Stomach (tissue), 9 donors: Measurements from ENCODE around the gene HOXD10. TPM values are rescaled to one million over a fixed set of nuclear protein-coding genes. Genes with fewer than 3 reads are reported as not detected.

Experiments
- DNase-seq, 2 donors: peaks; one replicate each; pipeline versions ENCODE4 v3.0.0 to v3.0.0-alpha.2; 2013 to 2019
- H3K27ac ChIP-seq, 5 donors: fragments of 200-600 bp in 4 of 5; sonication (generic) in 4 of 5; one replicate each; pipeline ENCODE4 v1.5.1; 2013 to 2019; ENCODE audit warnings: mild to moderate bottlenecking in 1 of 5, moderate library complexity in 1 of 5
- H3K27me3 ChIP-seq, 3 donors: fragments of 200-600 bp; sonication (generic); one replicate each; pipeline ENCODE4 v1.5.1; 2017 to 2019; ENCODE audit warnings: mixed run types in 1 of 3
- H3K36me3 ChIP-seq, 4 donors: fragments of 200-600 bp; sonication (generic); 1 replicate in 3 of 4; 2 replicates in 1 of 4; pipeline ENCODE4 v1.5.1; 2016 to 2019
- H3K4me1 ChIP-seq, 4 donors: fragments of 200-600 bp; sonication (generic); one replicate each; pipeline ENCODE4 v1.5.1; 2016 to 2019
- H3K4me3 ChIP-seq, 4 donors: fragments of 200-600 bp; sonication (generic) in 3 of 4; one replicate each; pipeline ENCODE4 v1.5.1; 2016 to 2019; ENCODE audit warnings: mild to moderate bottlenecking in 1 of 4
- H3K9me3 ChIP-seq, 4 donors: fragments of 200-600 bp; sonication (generic); one replicate each; pipeline ENCODE4 v1.5.1; 2016 to 2019
- EP300 ChIP-seq: sonication (generic); formaldehyde crosslinking; IDR thresholded peaks from one replicate; pipeline ENCODE4 v1.6.1; 2017; ENCODE audit warnings: antibody characterized with exemption
- POLR2A ChIP-seq, 4 donors: fragments of 450-650 bp; IDR thresholded peaks; one replicate each; pipeline ENCODE4 v1.6.1; 2016; ENCODE audit warnings: antibody characterized with exemption in 4 of 4, control low read depth in 2 of 4, mild to moderate bottlenecking in 1 of 4, moderate library complexity in 1 of 4
- POLR2AphosphoS5 ChIP-seq, 3 donors: sonication (generic); formaldehyde crosslinking; IDR thresholded peaks; one replicate each; pipeline ENCODE4 v1.6.1; 2016; ENCODE audit warnings: antibody characterized with exemption in 3 of 3
- WGBS, 5 donors: extraction: QIAGEN DNeasy Blood & Tissue Kit in 3 of 5; methylation state at CpG; one replicate each; pipeline versions ENCODE4 v1.1.5 to v1.1.7; 2013 to 2018; 5-methylcytosine and 5-hydroxymethylcytosine counted together
- intact Hi-C: fragments of 100-400 bp; cut with DNase I; formaldehyde crosslinking; loops from one replicate; pipeline ENCODE4 v1.15.1; 2023; ENCODE audit warnings: low total_unique reads
- polyA plus RNA-seq, 3 donors: library from polyadenylated mRNA; stranded (reverse); fragments of 200-250 nt; gene quantifications; one replicate each; pipeline ENCODE4 v1.2.3, GENCODE V29; 2013
- total RNA-seq, 5 donors: library from RNA; depleted of rRNA; stranded (reverse); fragments of >200 nt; gene quantifications; one replicate each; pipeline versions ENCODE4 v1.1.0 to v1.2.3, GENCODE V29; 2014 to 2016
- TF ChIP-seq, protein P1 (sequence below), 7 experiments: fragments of 450-650 bp in 4 of 7; fragments of 200-600 bp in 3 of 7; sonication (generic) in 3 of 7; IDR thresholded peaks; one replicate each; pipeline ENCODE4 v1.5.1; 2016 to 2019; ENCODE audit warnings: antibody characterized with exemption in 7 of 7, control low read depth in 2 of 7, mild to moderate bottlenecking in 1 of 7
- donor health status: healthy with polysubstance abuse.
- donor health status: Bipolar disorder and iron deficiency.
- donor health status: healthy.

Gene HOXD10
- total and polyA plus RNA-seq, 8 donors, result 2.6 TPM; not detected in 7

GRCh38 chr2:176128982-176129796 lies 12.6 kb downstream of the HOXD10 start, which contains the start of gene HOXD8:
TSS of gene HOXD8 (plus strand) at chr2:176129705. CDS start at chr2:176130367, 662 bp downstream.
- peak in 1 of 2 donors; percentile 85 for DNase-seq
- Histone ChIP-seq H3K9me3 (peaks cover 0 to 25% (median 2%) of the 10 kb centered on the region in 4 donors), H3K36me3 (no peaks in the 10 kb centered on the region), H3K4me3 (peak within 1 kb of the TSS; percentile 35 to 49 (median 46)), H3K27me3 (peaks cover 58 to 100% (median 93%) of the 10 kb centered on the region in 3 donors), H3K4me1 (peaks cover 16 to 45% (median 31%) of the 10 kb centered on the region in 4 donors), H3K27ac (peak within 1 kb of the TSS; percentile 42 to 80 (median 76))
- intact Hi-C loops, result loop anchor here (5.0 to 10.0 kb wide), 2 partner anchors 526 to 1018 kb away; no protein-coding TSS in a partner anchor
- TF ChIP-seq EP300 (no peak), POLR2AphosphoS5 (IDR thresholded peaks at IDR 0.05) (peak in 2 of 3 donors; percentile 9 to 38)
- 4 to 8% (median 5%) methylated on average over 25 to 64 of the region's 64 CpGs for WGBS, 5 donors

DNA sequence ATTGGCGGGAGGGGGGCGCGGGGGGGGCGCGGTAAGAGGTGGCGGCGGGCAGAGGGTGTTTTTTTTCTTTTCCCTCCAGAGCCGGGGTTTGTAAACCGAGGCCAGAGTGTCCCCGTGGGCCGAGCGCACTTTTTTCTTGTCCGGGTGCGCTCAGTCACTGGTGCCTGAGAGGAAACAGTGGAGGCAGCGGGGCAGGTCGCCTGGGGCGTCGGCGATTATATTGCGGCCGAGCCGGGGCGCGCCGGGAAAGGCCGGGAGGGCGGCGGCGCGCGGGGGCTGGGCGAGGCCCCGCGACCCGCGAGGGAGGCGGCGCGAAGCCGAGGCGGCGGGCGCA lies 13.2 kb downstream of the HOXD10 start:
- Histone ChIP-seq H3K36me3 (no peaks in the 10 kb centered on the region), H3K9me3 (peaks cover 0 to 25% (median 2%) of the 10 kb centered on the region in 4 donors), H3K4me1 (peaks cover 16 to 45% (median 31%) of the 10 kb centered on the region in 4 donors), H3K27me3 (peaks cover 53 to 100% (median 93%) of the 10 kb centered on the region in 3 donors), H3K4me3 (peak overlapping the region; percentile 35 to 49 (median 46)), H3K27ac (peak overlapping the region; percentile 25 to 80 (median 76))
- TF ChIP-seq, protein P1, sequence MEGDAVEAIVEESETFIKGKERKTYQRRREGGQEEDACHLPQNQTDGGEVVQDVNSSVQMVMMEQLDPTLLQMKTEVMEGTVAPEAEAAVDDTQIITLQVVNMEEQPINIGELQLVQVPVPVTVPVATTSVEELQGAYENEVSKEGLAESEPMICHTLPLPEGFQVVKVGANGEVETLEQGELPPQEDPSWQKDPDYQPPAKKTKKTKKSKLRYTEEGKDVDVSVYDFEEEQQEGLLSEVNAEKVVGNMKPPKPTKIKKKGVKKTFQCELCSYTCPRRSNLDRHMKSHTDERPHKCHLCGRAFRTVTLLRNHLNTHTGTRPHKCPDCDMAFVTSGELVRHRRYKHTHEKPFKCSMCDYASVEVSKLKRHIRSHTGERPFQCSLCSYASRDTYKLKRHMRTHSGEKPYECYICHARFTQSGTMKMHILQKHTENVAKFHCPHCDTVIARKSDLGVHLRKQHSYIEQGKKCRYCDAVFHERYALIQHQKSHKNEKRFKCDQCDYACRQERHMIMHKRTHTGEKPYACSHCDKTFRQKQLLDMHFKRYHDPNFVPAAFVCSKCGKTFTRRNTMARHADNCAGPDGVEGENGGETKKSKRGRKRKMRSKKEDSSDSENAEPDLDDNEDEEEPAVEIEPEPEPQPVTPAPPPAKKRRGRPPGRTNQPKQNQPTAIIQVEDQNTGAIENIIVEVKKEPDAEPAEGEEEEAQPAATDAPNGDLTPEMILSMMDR (IDR thresholded peaks at IDR 0.05), result no peak
- TF ChIP-seq EP300, result no peak
- no peak for TF ChIP-seq POLR2AphosphoS5 (IDR thresholded peaks at IDR 0.05)
- TF ChIP-seq POLR2A (IDR thresholded peaks at IDR 0.05), result no peak
- 2 to 7% (median 5%) methylated on average over 31 to 43 of the region's 43 CpGs for WGBS, 5 donors
- no peak for DNase-seq
- intact Hi-C loops, result loop anchor here (5.0 to 10.0 kb wide), 2 partner anchors 525 to 1018 kb away; no protein-coding TSS in a partner anchor

DNA sequence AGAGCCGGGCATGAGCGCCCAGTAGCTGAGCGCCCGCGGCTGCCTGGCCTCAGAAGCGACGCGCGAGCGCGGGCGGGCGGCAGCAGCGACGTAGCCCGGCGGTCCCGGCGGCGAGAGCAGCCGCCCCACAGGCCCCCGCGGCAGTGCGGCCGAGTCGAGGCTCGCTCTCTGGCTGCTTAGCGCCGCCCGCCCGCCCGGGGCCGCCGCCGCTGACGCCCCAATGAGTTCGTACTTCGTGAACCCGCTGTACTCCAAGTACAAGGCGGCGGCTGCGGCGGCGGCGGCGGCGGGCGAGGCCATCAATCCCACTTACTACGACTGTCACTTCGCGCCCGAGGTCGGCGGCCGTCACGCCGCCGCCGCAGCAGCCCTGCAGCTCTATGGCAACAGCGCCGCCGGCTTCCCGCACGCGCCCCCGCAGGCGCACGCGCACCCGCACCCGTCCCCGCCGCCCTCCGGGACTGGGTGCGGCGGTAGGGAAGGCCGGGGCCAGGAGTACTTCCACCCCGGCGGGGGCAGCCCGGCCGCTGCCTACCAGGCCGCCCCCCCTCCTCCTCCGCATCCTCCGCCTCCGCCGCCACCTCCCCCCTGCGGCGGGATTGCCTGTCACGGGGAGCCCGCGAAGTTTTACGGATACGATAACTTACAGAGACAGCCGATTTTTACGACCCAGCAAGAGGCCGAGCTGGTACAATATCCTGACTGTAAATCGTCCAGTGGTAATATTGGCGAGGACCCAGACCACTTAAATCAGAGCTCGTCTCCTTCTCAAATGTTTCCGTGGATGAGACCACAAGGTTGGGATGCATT lies 13.8 kb downstream of the HOXD10 start:
- H3K27me3 ChIP-seq, result peaks cover 52 to 100% (median 93%) of the 10 kb centered on the region in 3 donors
- TF ChIP-seq, protein P1 (IDR thresholded peaks at IDR 0.05), result no peak
- TF ChIP-seq POLR2A (IDR thresholded peaks at IDR 0.05), result no peak
- no peak for TF ChIP-seq EP300
- no peak for TF ChIP-seq POLR2AphosphoS5 (IDR thresholded peaks at IDR 0.05)
- peak overlapping the region; percentile 35 to 49 (median 46) for H3K4me3 ChIP-seq
- peak in 1 of 2 donors; percentile 74 for DNase-seq
- 2 to 9% (median 8%) methylated on average over 26 to 100 of the region's 100 CpGs for WGBS, 5 donors
- no peaks in the 10 kb centered on the region for H3K36me3 ChIP-seq
- H3K9me3 ChIP-seq, result peaks cover 0 to 25% (median 2%) of the 10 kb centered on the region in 4 donors
- peaks cover 16 to 45% (median 31%) of the 10 kb centered on the region in 4 donors for H3K4me1 ChIP-seq
- intact Hi-C loops, result no loop called here
- peak overlapping the region; percentile 42 to 80 (median 75) for H3K27ac ChIP-seq

- Histone ChIP-seq H3K9me3 (peaks cover 0 to 25% (median 2%) of the 10 kb centered on the region in 4 donors), H3K36me3 (no peaks in the 10 kb centered on the region), H3K4me3 (peak overlapping the region; percentile 35 to 46 (median 40)), H3K4me1 (peaks cover 16 to 53% (median 35%) of the 10 kb centered on the region in 4 donors), H3K27me3 (peaks cover 52 to 100% (median 93%) of the 10 kb centered on the region in 3 donors), H3K27ac (peak overlapping the region in 4 of 5 donors; percentile 42 to 80 (median 76))
- intact Hi-C loops, result no loop called here
- WGBS, 5 donors, result 12 to 16% (median 14%) methylated on average over 15 of the region's 15 CpGs
- TF ChIP-seq POLR2A (IDR thresholded peaks at IDR 0.05) (no peak), POLR2AphosphoS5 (IDR thresholded peaks at IDR 0.05) (no peak), EP300 (no peak)
- TF ChIP-seq, protein P1 (IDR thresholded peaks at IDR 0.05), result no peak
- no peak for DNase-seq
These were observed 14.6 kb downstream of the HOXD10 start for GRCh38 chr2:176130957-176131847.
